HCT116 (cell line): ENCODE results near the gene RPRM.
"Not testable (repeated sequence)": the region's sequence is repeated elsewhere in the genome, so short reads cannot be mapped to it uniquely, and the experiment has no call there.

ENCODE experiments used
- EZH2 ChIP-seq: fragments of 200-600 bp; sonication (generic); IDR thresholded peaks from 2 replicates; pipeline ENCODE4 v1.6.1; 2017; ENCODE audit warnings: antibody characterized with exemption, mixed run types
- JUND ChIP-seq: IDR thresholded peaks from 2 replicates; pipeline ENCODE4 v1.6.1; 2012
- POLR2A ChIP-seq: IDR thresholded peaks from 2 replicates; pipeline ENCODE4 v1.7.0; 2011; ENCODE audit warnings: borderline replicate concordance; ENCODE audit not compliant: insufficient read depth, insufficient read length; ENCODE audit errors: extremely low read depth
- POLR2AphosphoS5 ChIP-seq: IDR thresholded peaks from 2 replicates; pipeline ENCODE4 v1.6.1; 2011; ENCODE audit warnings: mild to moderate bottlenecking, low read depth, low read length, moderate library complexity
- RAD21 ChIP-seq: IDR thresholded peaks from 2 replicates; pipeline ENCODE4 v1.6.1; 2012; ENCODE audit warnings: low read depth, mild to moderate bottlenecking
- SP1 ChIP-seq: IDR thresholded peaks from 2 replicates; pipeline ENCODE4 v1.6.1; 2012; ENCODE audit warnings: low read depth
- YY1 ChIP-seq: IDR thresholded peaks from 2 replicates; pipeline ENCODE4 v1.6.1; 2011; ENCODE audit warnings: low read length, low read depth, moderate library complexity, mild to moderate bottlenecking; ENCODE audit not compliant: insufficient replicate concordance; ENCODE audit errors: extremely low read depth
- TF ChIP-seq, protein P1 (sequence below), 3 experiments: fragments of 200-600 bp in 1 of 3; sonication (generic) in 1 of 3; IDR thresholded peaks in 2 of 3; conservative IDR thresholded peaks in 1 of 3; 2 replicates each; pipeline ENCODE4 v1.5.1; 2012 to 2017; ENCODE audit warnings: low read depth in 2 of 3, low read length in 2 of 3, antibody characterized with exemption in 1 of 3, borderline replicate concordance in 1 of 3, control low read depth in 1 of 3, mild to moderate bottlenecking in 1 of 3, mixed read lengths in 1 of 3, mixed run types in 1 of 3, moderate library complexity in 1 of 3; ENCODE audit not compliant: insufficient read depth in 1 of 3
- TF ChIP-seq, protein P2 (sequence below): IDR thresholded peaks from 2 replicates; pipeline ENCODE4 v1.6.1; 2012
- TF ChIP-seq, protein P3 (sequence below): IDR thresholded peaks from 2 replicates; pipeline ENCODE4 v1.6.1; 2012; ENCODE audit warnings: low read depth

DNA sequence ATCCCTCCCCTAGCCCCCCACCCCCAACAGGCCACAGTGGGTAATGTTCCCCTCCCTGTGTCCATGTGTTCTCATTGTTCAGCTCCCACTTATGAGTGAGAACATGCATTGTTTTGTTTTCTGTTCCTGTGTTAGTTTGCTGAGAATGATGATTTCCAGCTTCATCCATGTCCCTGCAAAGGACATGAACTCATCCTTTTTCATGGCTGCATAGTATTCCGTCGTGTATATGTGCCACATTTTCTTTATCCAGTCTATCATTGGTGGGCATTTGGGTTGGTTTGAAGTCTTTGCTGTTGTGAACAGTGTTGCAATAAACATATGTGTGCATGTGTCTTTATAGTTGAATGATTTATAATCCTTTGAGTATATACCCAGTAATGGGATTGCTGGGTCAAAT, 38.5 kb downstream of the RPRM start:
- TF ChIP-seq, protein P1, sequence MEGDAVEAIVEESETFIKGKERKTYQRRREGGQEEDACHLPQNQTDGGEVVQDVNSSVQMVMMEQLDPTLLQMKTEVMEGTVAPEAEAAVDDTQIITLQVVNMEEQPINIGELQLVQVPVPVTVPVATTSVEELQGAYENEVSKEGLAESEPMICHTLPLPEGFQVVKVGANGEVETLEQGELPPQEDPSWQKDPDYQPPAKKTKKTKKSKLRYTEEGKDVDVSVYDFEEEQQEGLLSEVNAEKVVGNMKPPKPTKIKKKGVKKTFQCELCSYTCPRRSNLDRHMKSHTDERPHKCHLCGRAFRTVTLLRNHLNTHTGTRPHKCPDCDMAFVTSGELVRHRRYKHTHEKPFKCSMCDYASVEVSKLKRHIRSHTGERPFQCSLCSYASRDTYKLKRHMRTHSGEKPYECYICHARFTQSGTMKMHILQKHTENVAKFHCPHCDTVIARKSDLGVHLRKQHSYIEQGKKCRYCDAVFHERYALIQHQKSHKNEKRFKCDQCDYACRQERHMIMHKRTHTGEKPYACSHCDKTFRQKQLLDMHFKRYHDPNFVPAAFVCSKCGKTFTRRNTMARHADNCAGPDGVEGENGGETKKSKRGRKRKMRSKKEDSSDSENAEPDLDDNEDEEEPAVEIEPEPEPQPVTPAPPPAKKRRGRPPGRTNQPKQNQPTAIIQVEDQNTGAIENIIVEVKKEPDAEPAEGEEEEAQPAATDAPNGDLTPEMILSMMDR (IDR thresholded peaks at IDR 0.05 in 2 of 3, conservative IDR thresholded peaks at IDR 0.05 in 1 of 3; ENCODE audit: borderline replicate concordance in 1 of 3, insufficient read depth in 1 of 3, low read depth in 2 of 3, low read length in 2 of 3), result not testable (repeated sequence)
- TF ChIP-seq RAD21, POLR2A, POLR2AphosphoS5, EZH2, SP1, YY1, JUND: not testable (repeated sequence)
- TF ChIP-seq, protein P2, sequence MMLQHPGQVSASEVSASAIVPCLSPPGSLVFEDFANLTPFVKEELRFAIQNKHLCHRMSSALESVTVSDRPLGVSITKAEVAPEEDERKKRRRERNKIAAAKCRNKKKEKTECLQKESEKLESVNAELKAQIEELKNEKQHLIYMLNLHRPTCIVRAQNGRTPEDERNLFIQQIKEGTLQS, result not testable (repeated sequence)
- TF ChIP-seq, protein P3, sequence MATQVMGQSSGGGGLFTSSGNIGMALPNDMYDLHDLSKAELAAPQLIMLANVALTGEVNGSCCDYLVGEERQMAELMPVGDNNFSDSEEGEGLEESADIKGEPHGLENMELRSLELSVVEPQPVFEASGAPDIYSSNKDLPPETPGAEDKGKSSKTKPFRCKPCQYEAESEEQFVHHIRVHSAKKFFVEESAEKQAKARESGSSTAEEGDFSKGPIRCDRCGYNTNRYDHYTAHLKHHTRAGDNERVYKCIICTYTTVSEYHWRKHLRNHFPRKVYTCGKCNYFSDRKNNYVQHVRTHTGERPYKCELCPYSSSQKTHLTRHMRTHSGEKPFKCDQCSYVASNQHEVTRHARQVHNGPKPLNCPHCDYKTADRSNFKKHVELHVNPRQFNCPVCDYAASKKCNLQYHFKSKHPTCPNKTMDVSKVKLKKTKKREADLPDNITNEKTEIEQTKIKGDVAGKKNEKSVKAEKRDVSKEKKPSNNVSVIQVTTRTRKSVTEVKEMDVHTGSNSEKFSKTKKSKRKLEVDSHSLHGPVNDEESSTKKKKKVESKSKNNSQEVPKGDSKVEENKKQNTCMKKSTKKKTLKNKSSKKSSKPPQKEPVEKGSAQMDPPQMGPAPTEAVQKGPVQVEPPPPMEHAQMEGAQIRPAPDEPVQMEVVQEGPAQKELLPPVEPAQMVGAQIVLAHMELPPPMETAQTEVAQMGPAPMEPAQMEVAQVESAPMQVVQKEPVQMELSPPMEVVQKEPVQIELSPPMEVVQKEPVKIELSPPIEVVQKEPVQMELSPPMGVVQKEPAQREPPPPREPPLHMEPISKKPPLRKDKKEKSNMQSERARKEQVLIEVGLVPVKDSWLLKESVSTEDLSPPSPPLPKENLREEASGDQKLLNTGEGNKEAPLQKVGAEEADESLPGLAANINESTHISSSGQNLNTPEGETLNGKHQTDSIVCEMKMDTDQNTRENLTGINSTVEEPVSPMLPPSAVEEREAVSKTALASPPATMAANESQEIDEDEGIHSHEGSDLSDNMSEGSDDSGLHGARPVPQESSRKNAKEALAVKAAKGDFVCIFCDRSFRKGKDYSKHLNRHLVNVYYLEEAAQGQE, result not testable (repeated sequence)
